ENCODE results near the gene RAB6B. TPM values are rescaled to one million over a fixed set of nuclear protein-coding genes. Genes with fewer than 3 reads are reported as not detected.

The RAB6B gene
- total RNA-seq, 1 donor from 2014 or later = 43.2 TPM

GRCh38 chr3:133882986-133883586 lies 12.6 kb downstream of the RAB6B start:
- FAIRE-seq (no peak), DNase-seq (ENCODE audit: low spot score in 2 of 2) (no peak)

DNA sequence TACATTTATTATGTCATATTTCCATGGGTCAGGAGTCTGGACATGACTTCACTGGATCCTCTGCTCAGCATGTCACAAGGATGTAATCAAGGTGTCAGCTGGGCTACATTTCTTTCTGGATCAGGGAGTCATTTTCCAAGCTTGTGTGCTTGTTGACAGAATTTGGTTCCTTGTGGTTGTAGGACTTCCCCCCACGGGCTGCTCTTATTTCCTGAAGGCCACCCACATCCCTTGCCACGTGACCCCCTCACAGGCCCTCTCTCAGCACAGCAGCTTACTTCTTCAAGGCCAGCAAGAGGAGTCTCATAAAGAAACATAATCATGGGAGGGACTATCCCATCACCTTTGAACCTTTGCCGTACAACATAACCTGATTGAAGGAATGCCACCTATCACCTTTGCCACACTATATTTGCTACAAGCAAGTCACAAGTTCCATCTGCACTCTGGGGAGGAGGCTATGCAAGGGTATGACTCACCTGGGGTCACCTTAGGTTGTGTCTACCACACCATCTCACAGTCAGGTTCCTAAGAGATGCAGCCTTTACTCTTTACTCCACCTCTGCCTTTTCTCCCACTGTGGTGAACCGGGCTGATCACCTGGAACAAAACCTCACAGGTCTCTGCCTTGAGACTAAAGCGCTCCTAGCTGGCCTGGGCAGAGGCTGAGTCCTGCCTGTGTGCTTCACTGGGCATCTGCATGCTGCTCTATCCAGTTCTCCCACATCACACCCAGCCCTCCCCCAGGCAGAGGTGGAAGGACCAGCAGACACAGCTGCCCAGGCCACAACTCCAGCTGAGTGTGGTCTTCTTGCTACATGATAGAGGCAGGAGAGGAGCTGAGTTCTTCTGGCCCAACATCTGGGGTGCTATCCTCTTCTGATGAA lies 13.5 kb downstream of the RAB6B start:
- DNase-seq (ENCODE audit: low spot score in 2 of 2) (no peak), FAIRE-seq (no peak)

DNA sequence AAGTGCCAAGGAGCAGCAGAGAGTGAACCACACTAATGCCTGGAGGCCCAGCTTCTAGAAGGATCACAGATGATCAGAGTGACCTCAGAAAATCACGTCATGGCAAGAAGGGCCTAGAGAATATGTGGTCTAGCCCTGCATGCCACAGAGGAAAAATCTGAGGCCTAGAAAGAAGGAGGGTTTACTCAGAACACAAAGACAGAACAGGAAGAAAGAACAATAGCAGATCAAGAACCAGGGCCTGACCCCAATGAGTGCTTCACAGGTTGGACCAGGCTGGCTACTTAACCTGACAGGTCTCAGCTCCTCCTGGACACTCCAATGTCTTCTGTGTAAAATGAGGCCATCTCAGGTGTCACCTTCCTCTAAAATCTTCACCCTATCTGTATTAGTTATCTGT lies 14.2 kb downstream of the RAB6B start:
- DNase-seq (ENCODE audit: low spot score in 2 of 2) = no peak
- FAIRE-seq = no peak

- no peak for FAIRE-seq
- no peak for DNase-seq (ENCODE audit: low spot score in 2 of 2)
These were observed 14.7 kb downstream of the RAB6B start for GRCh38 chr3:133880886-133881455.

- DNase-seq (ENCODE audit: low spot score in 2 of 2) = no peak
- no peak for FAIRE-seq
These were observed 15.4 kb downstream of the RAB6B start for GRCh38 chr3:133880287-133880686.

- DNase-seq (ENCODE audit: low spot score in 2 of 2) (no peak), FAIRE-seq (no peak)
These were observed 17.2 kb downstream of the RAB6B start for GRCh38 chr3:133878518-133878917.

DNA sequence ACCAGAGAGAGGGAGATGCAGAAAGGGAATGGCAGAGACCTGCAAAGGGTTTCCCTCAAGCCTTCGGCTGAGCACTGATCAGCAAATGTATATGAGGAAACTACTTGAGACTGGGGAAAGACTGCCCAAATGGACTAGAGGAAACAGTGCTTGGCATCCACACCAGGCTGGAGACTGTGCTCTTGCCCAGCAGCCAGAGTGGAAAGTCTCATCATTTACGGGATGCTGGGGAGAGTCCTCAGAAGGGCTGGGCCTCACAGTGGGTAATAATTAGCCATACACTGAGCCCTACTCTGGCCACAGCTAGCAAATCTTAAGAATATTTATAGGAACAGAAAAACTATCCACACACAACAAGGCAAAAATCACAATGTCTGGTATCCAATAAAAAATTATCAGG lies 18.5 kb downstream of the RAB6B start:
- FAIRE-seq = no peak

DNA sequence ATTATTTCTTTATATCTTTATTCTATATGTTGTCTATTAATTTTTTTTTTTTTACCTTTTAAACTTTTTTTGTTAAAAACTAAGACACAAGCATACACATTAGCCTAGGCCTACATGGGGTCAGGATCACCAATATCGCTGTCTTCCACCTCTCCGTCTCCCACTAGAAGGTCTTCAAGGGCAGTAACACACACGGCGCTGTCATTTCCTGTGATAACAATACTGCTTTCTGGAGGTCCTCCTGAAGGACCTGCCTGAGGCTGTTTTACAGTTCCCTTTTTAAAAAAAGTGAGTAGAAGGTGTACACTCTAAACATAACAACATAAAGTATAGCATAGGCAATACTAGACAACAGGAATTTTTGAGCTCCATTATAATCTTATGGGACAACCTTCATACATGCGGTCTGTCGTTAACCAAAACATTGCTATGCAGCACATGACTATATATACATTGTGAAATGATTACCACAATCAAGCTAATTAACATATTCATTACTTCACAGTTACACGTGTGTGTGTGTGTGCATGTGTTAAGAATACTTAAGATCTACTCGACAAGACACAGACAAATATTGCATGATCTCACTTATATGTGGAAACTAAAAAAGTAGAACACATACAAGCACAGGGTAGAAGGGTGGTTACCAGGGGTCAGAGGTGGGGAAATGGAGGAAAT lies 20.8 kb downstream of the RAB6B start:
- no peak for DNase-seq (ENCODE audit: low spot score in 2 of 2)
- no peak for FAIRE-seq

More for the DNA sequence above, 18.5 kb downstream of the RAB6B start:
- no peak for DNase-seq (ENCODE audit: low spot score in 2 of 2)

GRCh38 chr3:133874344-133874743 lies 21.3 kb downstream of the RAB6B start:
- DNase-seq (ENCODE audit: low spot score in 2 of 2) = no peak
- FAIRE-seq = peak; percentile 71

DNA sequence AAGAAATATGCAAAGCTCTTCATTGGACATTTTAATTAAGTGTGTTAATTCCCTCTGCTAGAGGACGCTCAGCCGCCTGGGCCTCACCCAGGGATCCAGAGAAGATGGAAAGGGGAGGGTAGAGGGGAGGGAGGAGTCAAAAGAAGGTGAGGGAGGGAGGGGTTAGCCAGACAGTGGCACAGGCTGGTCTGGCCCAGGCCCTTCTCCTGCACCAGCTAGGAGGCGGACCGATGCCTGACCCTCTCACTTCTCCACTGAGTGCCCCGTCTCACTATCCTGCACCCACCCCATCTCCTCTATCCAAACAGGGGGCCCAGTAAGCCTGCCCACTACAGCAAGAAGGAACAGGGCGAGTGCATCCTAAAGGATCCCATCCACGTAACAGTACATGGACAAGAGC lies 22.9 kb downstream of the RAB6B start:
- FAIRE-seq = no peak
- DNase-seq (ENCODE audit: low spot score in 2 of 2) = no peak

- DNase-seq (ENCODE audit: low spot score in 2 of 2) = no peak
These were observed 23.5 kb downstream of the RAB6B start for GRCh38 chr3:133872161-133872560.

DNA sequence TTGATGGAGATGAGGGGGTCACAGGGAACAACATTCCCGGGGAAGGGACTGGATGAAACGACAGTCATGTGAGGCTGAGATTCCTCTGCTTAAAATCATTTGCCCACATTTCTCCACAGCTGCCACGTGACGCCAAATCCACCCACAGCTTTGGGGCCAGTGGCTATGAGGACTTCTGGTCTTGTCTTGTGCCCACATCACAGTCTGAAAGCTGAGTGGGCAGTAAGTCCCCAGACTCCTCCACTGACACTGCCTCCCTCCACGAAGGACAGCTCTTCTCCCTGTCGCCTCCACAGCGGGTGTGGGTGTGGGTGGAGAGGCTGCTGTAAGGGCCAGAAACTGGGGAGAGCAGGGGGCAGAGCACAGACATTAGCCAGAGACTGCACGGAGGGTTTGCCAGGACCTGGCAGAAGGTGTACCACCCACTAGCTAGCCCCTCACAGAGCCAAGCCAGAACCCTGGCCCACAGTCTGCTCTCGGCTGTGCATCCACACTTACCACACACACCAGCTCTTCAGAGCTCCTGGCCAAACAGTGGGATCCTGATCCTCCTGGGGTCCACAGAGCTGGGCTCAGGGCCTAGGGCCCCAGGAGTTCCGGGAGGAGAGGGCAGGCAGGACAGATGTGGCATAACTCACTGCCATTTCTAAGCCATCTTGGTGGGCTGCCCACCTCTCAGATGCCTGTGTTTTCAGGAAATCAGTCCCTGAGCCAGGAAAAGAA lies 24.2 kb downstream of the RAB6B start:
- no peak for FAIRE-seq
- no peak for DNase-seq (ENCODE audit: low spot score in 2 of 2)

More at GRCh38 chr3:133872161-133872560, 23.5 kb downstream of the RAB6B start:
- no peak for FAIRE-seq

DNA sequence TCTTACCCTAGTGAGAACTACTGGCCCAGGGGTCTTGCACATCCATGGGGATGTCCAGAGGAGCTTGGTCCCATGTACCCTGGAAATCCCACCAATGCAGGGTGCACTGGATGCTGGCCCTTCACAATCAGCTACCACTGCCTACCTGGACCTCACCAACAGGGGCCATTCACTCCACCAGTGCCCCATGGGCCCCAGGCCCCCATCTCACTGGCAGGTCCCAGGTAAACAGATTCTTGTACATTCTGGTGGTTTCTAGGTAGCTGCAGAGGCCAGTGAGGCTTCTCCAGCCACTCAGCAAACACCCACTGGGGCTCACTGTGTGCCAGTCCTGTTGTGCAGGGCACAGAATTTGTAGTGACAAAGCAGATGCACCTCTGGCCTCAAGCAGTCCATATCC lies 24.9 kb downstream of the RAB6B start:
- DNase-seq (ENCODE audit: low spot score in 2 of 2) (no peak), FAIRE-seq (no peak)

DNA sequence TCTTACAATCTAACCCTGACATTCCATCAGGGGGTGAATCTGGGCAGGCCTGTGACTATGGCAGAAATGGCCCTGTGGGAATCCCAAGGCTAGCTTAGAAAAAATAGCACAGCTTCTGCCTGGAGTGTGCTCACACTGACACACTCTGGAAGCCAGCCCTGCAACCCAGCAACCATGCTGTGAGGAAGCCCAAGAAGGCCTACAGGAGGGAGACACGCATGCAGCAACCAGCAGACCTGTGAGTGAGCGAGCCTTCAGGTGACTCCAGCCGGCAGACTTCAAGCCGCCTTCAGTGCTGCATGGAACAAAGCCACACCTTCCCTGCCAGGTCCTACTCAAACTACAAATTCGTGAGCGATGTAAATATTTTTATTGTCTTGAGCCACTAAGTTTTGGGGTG lies 26.1 kb downstream of the RAB6B start:
- no peak for DNase-seq (ENCODE audit: low spot score in 2 of 2)
- FAIRE-seq = no peak

- DNase-seq (ENCODE audit: low spot score in 2 of 2) = no peak
- no peak for FAIRE-seq
These were observed 26.8 kb downstream of the RAB6B start for GRCh38 chr3:133868758-133869475.

- FAIRE-seq (no peak), DNase-seq (ENCODE audit: low spot score in 2 of 2) (no peak)
These were observed 27.5 kb downstream of the RAB6B start for GRCh38 chr3:133868186-133868585.

GRCh38 chr3:133866141-133866540 lies 29.5 kb downstream of the RAB6B start:
- FAIRE-seq = no peak

DNA sequence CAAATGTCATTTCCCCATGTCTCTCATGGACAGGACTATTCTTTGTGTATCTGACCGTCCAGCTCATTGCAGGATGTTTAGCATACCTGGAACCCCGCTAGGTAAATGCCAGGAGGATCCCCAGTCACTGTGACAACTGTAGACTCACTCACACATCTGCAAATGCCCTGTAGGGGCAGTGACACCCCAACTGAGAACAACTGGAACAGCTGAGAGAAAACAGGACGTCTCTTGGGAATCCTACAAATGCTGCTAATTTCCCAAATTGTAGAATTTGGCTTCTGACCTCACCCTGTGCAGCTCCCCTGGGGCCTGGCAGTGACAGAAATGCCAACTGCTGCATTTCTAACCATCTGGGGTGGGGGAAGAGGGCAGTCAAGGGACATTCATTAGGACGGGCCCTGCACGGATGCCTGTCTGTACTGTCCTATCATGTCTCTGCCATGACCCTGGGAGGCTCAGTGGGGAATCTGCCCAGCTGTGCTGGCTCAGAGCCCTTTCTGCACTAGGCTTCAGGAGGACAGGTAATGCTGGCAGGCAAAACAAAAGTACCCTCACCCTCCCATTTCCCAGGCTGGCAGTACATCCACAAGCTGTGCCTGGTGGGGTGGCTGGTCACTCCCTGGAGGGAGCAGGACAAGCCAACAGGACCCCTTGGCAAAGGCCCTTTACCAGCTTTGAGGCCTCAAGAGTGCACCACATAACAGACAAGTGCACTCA lies 30.4 kb downstream of the RAB6B start:
- DNase-seq (ENCODE audit: low spot score in 2 of 2) (no peak), FAIRE-seq (no peak)

More at GRCh38 chr3:133866141-133866540, 29.5 kb downstream of the RAB6B start:
- DNase-seq (ENCODE audit: low spot score in 2 of 2) = no peak

GRCh38 chr3:133864616-133865015 lies 31.1 kb downstream of the RAB6B start:
- no peak for FAIRE-seq
- no peak for DNase-seq (ENCODE audit: low spot score in 2 of 2)

Measured in frontal cortex (tissue), 4 donors.